Ovary (tissue), 3 donors: Measurements from ENCODE around the gene WIPF3.

Source experiments
- CTCF ChIP-seq, 3 donors: fragments of 450-650 bp in 2 of 3; fragments of 200-600 bp in 1 of 3; IDR thresholded peaks; one replicate each; pipeline versions ENCODE4 v1.5.1 to v1.8.0; 2016 to 2022; ENCODE audit warnings: antibody characterized with exemption in 3 of 3, mild to moderate bottlenecking in 1 of 3
- EP300 ChIP-seq: sonication (generic); formaldehyde crosslinking; IDR thresholded peaks from one replicate; pipeline ENCODE4 v1.6.1; 2017; ENCODE audit warnings: antibody characterized with exemption
- POLR2A ChIP-seq: fragments of 450-650 bp; IDR thresholded peaks from one replicate; pipeline ENCODE4 v1.6.1; 2017; ENCODE audit warnings: antibody characterized with exemption, mild to moderate bottlenecking, moderate library complexity
- donor health status: DM: no; HTN: no; CAD: no.

DNA sequence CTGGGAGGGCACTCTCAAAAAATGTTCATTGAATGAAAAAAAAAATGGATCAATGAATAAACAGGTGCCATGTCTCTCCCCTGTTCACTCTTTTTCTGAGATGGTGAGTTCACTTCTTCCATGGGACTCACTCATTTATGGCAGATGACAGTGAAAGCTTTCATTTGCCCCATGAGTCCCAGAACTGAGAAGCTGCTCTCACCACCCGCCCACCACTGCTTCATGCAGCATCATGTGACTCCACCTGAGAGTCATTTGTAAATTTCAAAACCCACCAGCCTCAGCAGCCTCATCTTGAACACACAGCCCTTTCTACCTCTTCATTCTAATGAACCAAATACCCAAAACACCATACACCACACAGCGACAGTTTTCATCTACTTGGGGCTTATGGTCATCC, 118.4 kb downstream of the WIPF3 start:
- TF ChIP-seq CTCF (IDR thresholded peaks at IDR 0.05) (no peak), EP300 (no peak), POLR2A (no peak)
